Skin of body (tissue), 3 donors: ENCODE measurements around the gene PYCR2. TPM values are rescaled to one million over a fixed set of nuclear protein-coding genes. Genes with fewer than 3 reads are reported as not detected.

Experiments
- DNase-seq: peaks from one replicate; lab custom pipeline; 2025; lab: John Stamatoyannopoulos, UW
- small RNA-seq: library from RNA; depleted of rRNA; stranded (forward); fragments of <200 nt; gene quantifications from one replicate; pipeline ENCODE3, GENCODE V24; 2014; ENCODE audit warnings: low replicate concordance
- total RNA-seq: library from RNA; depleted of rRNA; stranded (reverse); fragments of >200 nt; gene quantifications from one replicate; pipeline ENCODE4 v1.2.3, GENCODE V29; 2014

The PYCR2 gene
- total RNA-seq, 1 donor from 2014 or later, result 22.8 TPM

GRCh38 chr1:225879521-225880221 is 44.4 kb downstream of the PYCR2 start:
- no peak for DNase-seq

- no peak for DNase-seq
Measured at GRCh38 chr1:225878282-225878681, 45.8 kb downstream of the PYCR2 start.

- peak; percentile 7 for DNase-seq
Measured at GRCh38 chr1:225877580-225877979, 46.5 kb downstream of the PYCR2 start.

GRCh38 chr1:225876900-225877510 is 47.0 kb downstream of the PYCR2 start:
- DNase-seq, result no peak

GRCh38 chr1:225875044-225875815 is 48.8 kb downstream of the PYCR2 start:
- DNase-seq, result no peak

- DNase-seq, result no peak
Measured at GRCh38 chr1:225874431-225874830, 49.6 kb downstream of the PYCR2 start.

GRCh38 chr1:225873281-225873850 is 50.7 kb downstream of the PYCR2 start:
- DNase-seq, result no peak

GRCh38 chr1:225872075-225872430 is 52.0 kb downstream of the PYCR2 start:
- no peak for DNase-seq

- DNase-seq, result no peak
Measured at GRCh38 chr1:225871359-225872074, 52.5 kb downstream of the PYCR2 start.

- DNase-seq, result no peak
Measured at GRCh38 chr1:225870911-225871310, 53.1 kb downstream of the PYCR2 start.

Small RNAs within 50 kb of the gene (small RNA-seq; reads per million reads assigned to genes)
- not detected for gene AL117348.1
- not detected for gene NDUFA3P3

Other genes with a start within 250 kb of the PYCR2 start
- 208 TPM for gene SRP9, start 146.4 kb downstream of the PYCR2 start, total RNA-seq
- 34.0 TPM for gene EPHX1, start 114.1 kb downstream of the PYCR2 start, total RNA-seq
- 43.8 TPM for gene TMEM63A, start 41.9 kb downstream of the PYCR2 start, total RNA-seq
- 0.30 TPM for gene LEFTY1, start 35.1 kb downstream of the PYCR2 start, total RNA-seq
- 6.7 TPM for gene LEFTY2, start 17.0 kb upstream of the PYCR2 start, total RNA-seq
- gene SDE2, start 75.1 kb upstream of the PYCR2 start, total RNA-seq, result 35.0 TPM
- 452 TPM for gene H3-3A, start 138.5 kb upstream of the PYCR2 start, total RNA-seq